Upper lobe of right lung (tissue), 1 donor: ENCODE measurements around the gene RLBP1. TPM values are rescaled to one million over a fixed set of nuclear protein-coding genes. Genes with fewer than 3 reads are reported as not detected.

Experiments
- ATAC-seq: fragments of 200-7000 bp; cut with Tn5 transposase; one replicate; pipeline ENCODE4 v1.9.1; 2020; ENCODE audit warnings: mild to moderate bottlenecking, moderate library complexity
- DNase-seq: peaks from one replicate; pipeline ENCODE4 v3.0.0-alpha.2; 2020
- H3K27ac ChIP-seq: fragments of 200-600 bp; one replicate; pipeline ENCODE4 v1.8.0; 2022
- H3K27me3 ChIP-seq: fragments of 200-600 bp; one replicate; pipeline ENCODE4 v1.8.0; 2022; ENCODE audit warnings: mild to moderate bottlenecking
- H3K36me3 ChIP-seq: fragments of 200-600 bp; one replicate; pipeline ENCODE4 v1.8.0; 2022
- H3K4me1 ChIP-seq: fragments of 200-600 bp; one replicate; pipeline ENCODE4 v1.8.0; 2022
- H3K4me3 ChIP-seq: fragments of 200-600 bp; one replicate; pipeline ENCODE4 v1.8.0; 2022; ENCODE audit warnings: mild to moderate bottlenecking
- H3K9me3 ChIP-seq: fragments of 200-600 bp; one replicate; pipeline ENCODE4 v1.8.0; 2022
- intact Hi-C: fragments of 100-400 bp; cut with DNase I; formaldehyde crosslinking; loops from one replicate; pipeline ENCODE4 v1.11.0; 2022
- total RNA-seq: library from RNA; stranded (reverse); fragmentation: NEBNext Ultra II Directional; extraction: Animal tissue kit (Norgen Biotek cat#: 25700); gene quantifications from one replicate; pipeline ENCODE4 v1.2.1, GENCODE V29; 2021
- TF ChIP-seq, protein P1 (sequence below): fragments of 200-600 bp; IDR thresholded peaks from one replicate; pipeline ENCODE4 v1.8.0; 2022; ENCODE audit warnings: antibody characterized with exemption
- donor health status: DM: no; HTN: yes; CAD: no; lungs with severe emphysema.

Gene RLBP1
- total RNA-seq, 1 donor from 2014 or later, result not detected

DNA sequence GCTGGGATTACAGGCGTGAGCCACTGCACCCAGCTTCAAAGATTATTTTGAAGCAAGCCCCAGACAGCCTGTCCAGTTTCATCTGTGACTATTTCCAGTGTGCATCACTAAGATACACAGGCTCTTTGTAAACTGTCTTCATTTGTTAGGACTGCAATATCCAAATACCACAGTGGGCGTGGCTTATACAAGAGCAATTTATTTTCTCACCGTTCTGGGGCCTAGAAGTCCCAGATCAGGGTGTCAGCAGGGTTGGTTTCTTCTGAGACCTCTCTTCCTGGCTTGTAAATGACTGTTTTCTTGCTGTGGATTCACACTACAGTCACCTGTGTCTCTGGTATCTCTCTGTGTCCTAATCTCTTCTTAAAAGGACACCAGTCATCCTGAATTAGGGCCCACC lies 59.7 kb downstream of the RLBP1 start:
- Histone ChIP-seq H3K27ac (no peak overlapping the region), H3K27me3 (no peaks in the 10 kb centered on the region), H3K4me1 (peaks cover 34% of the 10 kb centered on the region), H3K9me3 (no peaks in the 10 kb centered on the region), H3K36me3 (peaks cover 53% of the 10 kb centered on the region), H3K4me3 (no peak overlapping the region)
- no peak for ATAC-seq
- no peak for DNase-seq
- TF ChIP-seq, protein P1, sequence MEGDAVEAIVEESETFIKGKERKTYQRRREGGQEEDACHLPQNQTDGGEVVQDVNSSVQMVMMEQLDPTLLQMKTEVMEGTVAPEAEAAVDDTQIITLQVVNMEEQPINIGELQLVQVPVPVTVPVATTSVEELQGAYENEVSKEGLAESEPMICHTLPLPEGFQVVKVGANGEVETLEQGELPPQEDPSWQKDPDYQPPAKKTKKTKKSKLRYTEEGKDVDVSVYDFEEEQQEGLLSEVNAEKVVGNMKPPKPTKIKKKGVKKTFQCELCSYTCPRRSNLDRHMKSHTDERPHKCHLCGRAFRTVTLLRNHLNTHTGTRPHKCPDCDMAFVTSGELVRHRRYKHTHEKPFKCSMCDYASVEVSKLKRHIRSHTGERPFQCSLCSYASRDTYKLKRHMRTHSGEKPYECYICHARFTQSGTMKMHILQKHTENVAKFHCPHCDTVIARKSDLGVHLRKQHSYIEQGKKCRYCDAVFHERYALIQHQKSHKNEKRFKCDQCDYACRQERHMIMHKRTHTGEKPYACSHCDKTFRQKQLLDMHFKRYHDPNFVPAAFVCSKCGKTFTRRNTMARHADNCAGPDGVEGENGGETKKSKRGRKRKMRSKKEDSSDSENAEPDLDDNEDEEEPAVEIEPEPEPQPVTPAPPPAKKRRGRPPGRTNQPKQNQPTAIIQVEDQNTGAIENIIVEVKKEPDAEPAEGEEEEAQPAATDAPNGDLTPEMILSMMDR, result no peak
- intact Hi-C loops, result no loop called here

Other genes with a start within 250 kb of the RLBP1 start
- gene ABHD2, start 133.1 kb downstream of the RLBP1 start, total RNA-seq, result 182 TPM
- 4.1 TPM for gene FANCI, start 22.4 kb upstream of the RLBP1 start, total RNA-seq
- 56.6 TPM for gene POLG, start 113.2 kb upstream of the RLBP1 start, total RNA-seq